ENCODE measurements around the gene ATP5F1D.
A peak's percentile ranks its signal among the peaks of the same experiment; 100 is the strongest.

Gene ATP5F1D

DNA sequence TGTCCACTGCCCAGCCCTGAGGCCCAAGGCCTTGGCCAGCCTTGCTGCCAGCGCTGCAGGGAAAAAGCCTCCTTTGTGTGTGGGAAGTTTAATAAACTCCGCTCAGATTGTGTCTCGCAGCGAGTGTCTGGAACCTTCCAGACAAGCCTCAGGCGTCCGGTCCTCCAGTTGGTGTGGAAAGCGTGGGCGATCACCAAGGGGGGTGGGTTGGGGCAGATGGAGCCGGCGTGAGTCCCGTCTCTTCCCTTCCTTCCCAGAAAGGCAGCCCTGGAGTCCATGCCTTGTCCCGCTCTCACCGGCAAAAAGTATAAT is 31.4 kb upstream of the ATP5F1D start:
- DNase-seq (ENCODE audit: low read depth), result no peak
- TF ChIP-seq, protein P1, sequence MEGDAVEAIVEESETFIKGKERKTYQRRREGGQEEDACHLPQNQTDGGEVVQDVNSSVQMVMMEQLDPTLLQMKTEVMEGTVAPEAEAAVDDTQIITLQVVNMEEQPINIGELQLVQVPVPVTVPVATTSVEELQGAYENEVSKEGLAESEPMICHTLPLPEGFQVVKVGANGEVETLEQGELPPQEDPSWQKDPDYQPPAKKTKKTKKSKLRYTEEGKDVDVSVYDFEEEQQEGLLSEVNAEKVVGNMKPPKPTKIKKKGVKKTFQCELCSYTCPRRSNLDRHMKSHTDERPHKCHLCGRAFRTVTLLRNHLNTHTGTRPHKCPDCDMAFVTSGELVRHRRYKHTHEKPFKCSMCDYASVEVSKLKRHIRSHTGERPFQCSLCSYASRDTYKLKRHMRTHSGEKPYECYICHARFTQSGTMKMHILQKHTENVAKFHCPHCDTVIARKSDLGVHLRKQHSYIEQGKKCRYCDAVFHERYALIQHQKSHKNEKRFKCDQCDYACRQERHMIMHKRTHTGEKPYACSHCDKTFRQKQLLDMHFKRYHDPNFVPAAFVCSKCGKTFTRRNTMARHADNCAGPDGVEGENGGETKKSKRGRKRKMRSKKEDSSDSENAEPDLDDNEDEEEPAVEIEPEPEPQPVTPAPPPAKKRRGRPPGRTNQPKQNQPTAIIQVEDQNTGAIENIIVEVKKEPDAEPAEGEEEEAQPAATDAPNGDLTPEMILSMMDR (IDR thresholded peaks at IDR 0.05; ENCODE audit: insufficient read depth, low read depth, low read length, missing control alignments), result no peak
- H3K4me3 ChIP-seq (ENCODE audit: low read depth, low read length), result no peak overlapping the region

DNA sequence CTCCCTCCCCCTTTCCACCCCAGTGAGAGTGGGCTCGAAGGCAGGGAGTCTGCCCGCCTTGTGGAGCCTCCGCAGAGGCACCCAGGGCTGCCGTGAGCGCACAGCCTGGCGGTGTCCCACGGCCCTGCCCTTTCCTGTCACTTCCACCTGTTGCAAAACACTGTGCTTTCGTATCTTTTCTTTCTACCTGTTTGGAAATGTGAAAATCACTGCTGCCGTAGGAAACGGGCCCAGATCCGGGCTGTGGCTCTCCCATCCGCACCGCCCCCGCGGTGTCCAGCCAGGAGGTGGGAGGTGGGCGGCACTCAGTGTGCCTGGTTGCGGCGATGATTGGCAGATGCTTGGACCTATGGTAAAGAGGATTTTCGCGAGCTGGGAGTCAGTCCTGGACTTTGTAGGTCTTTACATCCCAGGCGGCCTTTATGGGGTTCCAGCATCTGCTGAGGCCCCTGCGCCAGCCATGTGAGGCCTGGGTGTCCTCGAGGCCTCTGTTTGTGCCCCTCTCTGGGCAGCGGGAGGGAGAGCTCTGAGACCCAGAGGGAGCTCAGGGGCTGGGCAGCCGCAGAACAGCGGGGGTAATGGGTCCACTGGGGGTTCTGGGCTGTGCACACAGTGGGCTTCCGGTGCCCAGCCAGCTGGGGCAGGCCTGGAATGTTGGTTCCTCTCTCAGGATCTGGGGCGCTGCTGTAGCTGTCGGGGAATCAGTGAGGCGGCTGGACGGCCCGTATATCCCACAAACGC is 29.9 kb upstream of the ATP5F1D start:
- TF ChIP-seq, protein P1 (IDR thresholded peaks at IDR 0.05; ENCODE audit: insufficient read depth, low read depth, low read length, missing control alignments), result no peak
- no peak for DNase-seq (ENCODE audit: low read depth)
- H3K4me3 ChIP-seq (ENCODE audit: low read depth, low read length), result no peak overlapping the region

DNA sequence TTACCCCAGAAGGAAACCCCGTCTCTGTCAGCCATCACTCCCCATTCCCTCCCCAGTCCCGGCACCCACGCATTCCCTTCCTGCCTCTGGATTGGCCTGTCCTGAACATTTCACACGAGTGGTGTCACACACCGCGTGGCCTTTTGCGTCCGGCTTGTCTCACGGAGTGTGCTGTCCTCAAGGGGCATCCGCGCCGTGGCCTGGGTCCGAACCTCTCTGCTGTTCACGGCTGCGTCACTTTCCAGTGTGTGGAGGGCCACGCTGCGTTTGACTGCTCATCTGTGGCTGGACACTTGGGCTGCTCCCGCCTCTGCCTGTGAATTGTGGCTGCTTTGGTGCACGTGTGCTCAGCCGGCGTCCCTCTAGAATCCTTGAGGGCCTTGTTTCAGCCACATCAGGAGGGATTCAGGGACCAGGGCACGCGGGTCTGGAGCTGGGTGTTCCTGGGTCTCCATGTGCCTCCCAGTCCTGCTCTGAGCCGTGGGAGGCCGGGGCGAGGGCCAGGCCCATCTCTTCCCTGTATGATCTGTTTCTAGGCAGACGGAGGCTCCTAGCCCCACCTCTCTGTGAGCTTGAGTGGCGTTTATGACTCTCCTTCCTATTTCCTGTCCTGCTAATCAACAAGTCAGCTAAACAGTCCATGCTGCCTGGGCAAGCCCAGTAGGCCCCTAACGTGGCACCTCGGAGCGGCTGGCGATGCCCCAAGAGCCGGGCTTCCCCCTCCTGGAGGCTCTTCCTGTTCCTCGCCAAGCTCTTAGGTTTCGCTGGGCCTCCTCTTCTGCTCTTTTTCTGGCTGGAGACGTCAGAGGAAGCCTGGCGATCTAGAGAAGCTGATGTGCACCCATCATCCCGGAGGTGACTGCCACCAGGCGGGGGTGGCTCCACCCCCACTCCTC is 27.9 kb upstream of the ATP5F1D start:
- TF ChIP-seq, protein P1 (IDR thresholded peaks at IDR 0.05; ENCODE audit: insufficient read depth, low read depth, low read length, missing control alignments), result no peak
- peak; percentile 74 for DNase-seq (ENCODE audit: low read depth)
- peak overlapping the region; percentile 26 for H3K4me3 ChIP-seq (ENCODE audit: low read depth, low read length)

DNA sequence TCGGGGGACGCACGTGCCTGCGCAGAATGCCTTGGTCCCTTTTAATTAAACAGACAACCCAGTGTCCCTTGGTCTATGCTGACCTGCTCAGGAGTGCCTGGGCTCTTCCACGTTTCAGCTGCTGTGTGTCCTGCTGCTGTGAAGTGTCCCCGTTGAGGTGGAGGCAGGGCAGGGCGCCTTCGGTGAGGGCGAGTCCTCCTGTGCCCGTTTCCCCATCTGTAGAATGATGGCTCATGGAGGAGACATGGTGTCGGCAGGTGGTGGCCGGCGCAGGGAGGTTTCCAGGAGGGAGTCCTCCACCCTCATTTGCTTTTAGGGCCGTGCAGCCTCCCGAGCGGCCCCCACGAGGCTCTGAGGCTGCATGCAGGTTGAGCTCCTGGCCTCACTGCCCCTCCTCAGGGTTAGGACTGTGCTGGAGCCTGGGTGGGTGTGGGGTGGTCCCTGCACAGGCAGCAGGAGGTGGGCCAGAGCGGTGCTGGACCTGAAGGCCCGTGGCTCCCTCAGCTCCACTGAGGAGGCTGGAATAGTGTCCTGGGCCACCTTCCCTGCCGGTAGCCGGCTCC is 27.2 kb upstream of the ATP5F1D start:
- TF ChIP-seq, protein P1 (IDR thresholded peaks at IDR 0.05; ENCODE audit: insufficient read depth, low read depth, low read length, missing control alignments), result no peak
- H3K4me3 ChIP-seq (ENCODE audit: low read depth, low read length), result no peak overlapping the region; the same call in 1 of the 2 replicates
- DNase-seq (ENCODE audit: low read depth), result no peak

DNA sequence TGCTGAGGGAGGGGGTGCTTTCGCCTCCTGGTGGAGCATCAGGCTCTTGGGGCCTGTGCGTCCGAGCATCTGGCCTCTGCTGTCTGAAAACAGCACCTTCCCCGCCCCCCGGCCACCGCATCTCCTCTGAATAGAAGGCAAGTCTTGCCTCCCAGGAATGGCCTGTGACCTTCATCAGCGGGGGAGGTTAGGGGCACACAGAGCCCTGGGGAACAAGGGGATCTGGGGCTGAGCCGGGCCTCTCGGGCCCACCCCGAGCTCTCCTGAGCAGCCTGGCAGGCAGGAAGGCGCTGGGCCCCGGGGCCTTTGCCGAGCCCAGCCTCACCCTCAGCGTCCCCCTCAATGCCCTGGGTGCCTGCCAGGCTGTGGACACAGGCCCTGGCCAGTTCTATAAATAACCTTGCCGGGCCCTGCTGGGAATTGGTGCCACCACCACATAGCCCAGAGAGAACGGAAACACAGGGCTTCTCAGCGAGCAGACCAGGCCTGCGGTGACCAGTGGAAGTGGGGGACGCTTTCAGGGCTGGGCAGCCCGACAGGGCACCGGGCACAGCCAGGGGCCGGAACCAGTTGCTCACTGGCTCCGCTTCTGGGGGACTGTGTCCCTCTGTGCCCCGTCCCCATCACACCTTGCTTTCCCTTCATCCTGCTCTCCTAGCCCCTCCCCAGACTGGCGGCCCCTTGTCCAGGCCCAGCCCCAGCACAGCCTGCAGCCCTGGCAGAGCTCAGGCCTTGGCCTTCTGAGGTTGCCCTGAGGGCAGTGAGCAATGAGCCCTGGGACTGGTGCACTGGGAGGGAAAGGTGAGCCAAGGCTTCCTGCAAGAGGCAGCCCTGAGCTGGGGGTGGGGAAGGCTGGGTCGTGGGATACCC is 26.5 kb upstream of the ATP5F1D start:
- no peak overlapping the region for H3K4me3 ChIP-seq (ENCODE audit: low read depth, low read length)
- TF ChIP-seq, protein P1 (IDR thresholded peaks at IDR 0.05; ENCODE audit: insufficient read depth, low read depth, low read length, missing control alignments), result no peak
- no peak for DNase-seq (ENCODE audit: low read depth)

DNA sequence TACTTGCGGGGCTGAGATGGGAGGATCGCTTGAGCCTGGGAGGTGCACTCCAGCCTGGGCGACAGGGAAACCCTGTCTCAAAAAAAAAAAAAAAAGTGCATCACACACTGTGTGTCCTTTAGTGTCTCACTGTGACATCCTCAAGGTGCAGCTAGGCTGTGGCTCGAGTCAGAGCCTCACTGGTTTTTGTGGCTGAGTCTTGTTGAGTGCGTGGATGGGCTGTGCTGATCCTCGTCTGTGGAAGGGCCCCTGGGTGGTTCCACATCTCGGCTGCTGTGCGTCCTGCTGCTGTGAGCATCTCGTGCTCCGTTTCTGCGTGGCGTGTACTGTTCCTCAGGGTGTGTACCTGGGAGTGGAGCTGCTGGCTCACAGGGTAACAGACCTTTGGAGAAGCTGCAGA is 24.8 kb upstream of the ATP5F1D start:
- TF ChIP-seq, protein P1 (IDR thresholded peaks at IDR 0.05; ENCODE audit: insufficient read depth, low read depth, low read length, missing control alignments), result no peak
- H3K4me3 ChIP-seq (ENCODE audit: low read depth, low read length), result no peak overlapping the region
- DNase-seq (ENCODE audit: low read depth), result no peak
